ENCODE results near the gene FAM171A2. TPM values are rescaled to one million over a fixed set of nuclear protein-coding genes. Genes with fewer than 3 reads are reported as not detected.

Gene FAM171A2
- total RNA-seq, 1 experiment from 2014 or later, result 7.6 TPM

DNA sequence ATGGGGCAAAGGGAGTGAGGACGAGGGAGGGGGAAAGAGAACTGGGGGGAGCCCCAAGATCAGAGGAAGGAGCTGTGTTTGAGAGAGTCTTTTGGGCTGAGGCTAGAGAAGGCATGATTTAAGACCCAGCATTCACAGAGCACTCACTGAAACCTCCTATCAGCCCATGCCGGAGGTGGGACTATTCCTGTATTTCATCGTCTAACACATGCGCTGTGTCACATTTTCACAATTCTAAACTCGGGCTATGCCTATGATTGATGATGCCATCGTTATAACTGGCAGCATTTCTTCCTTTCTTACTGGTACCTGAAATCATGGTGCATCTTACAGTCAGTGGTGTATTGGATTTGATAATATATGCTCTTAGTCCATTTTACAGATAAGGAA lies 3.5 kb downstream of the FAM171A2 start:
- intact Hi-C loops (cut with micrococcal nuclease; ENCODE audit: unreplicated experiment) (no loop called here), in situ Hi-C loops (cut with HindIII; ENCODE audit: low pct_unique_long_range_greater_than_20kb, low sequenced_read_pairs) (no loop called here)
- no peak for DNase-seq (ENCODE audit: low read depth, low spot score)
- Histone ChIP-seq H3K27ac (ENCODE audit: low read length) (no peak overlapping the region), H3K27me3 (ENCODE audit: control insufficient read depth, insufficient read depth, low read length) (no peaks in the 10 kb centered on the region), H3K9me3 (ENCODE audit: control insufficient read depth, insufficient read depth, low read depth, low read length) (no peaks in the 10 kb centered on the region), H3K4me3 (ENCODE audit: low read depth in 2 of 2, low read length in 2 of 2) (no peak overlapping the region), H3K4me1 (ENCODE audit: control insufficient read depth, insufficient read depth, low read length) (peaks cover 6% of the 10 kb centered on the region; the same call in 1 of the 2 replicates), H3K36me3 (ENCODE audit: control insufficient read depth, insufficient read depth, low read length) (no peaks in the 10 kb centered on the region)
- TF ChIP-seq TCF7L2 (IDR thresholded peaks at IDR 0.05; ENCODE audit: low read depth, low read length), result no peak
- TF ChIP-seq, protein P1, sequence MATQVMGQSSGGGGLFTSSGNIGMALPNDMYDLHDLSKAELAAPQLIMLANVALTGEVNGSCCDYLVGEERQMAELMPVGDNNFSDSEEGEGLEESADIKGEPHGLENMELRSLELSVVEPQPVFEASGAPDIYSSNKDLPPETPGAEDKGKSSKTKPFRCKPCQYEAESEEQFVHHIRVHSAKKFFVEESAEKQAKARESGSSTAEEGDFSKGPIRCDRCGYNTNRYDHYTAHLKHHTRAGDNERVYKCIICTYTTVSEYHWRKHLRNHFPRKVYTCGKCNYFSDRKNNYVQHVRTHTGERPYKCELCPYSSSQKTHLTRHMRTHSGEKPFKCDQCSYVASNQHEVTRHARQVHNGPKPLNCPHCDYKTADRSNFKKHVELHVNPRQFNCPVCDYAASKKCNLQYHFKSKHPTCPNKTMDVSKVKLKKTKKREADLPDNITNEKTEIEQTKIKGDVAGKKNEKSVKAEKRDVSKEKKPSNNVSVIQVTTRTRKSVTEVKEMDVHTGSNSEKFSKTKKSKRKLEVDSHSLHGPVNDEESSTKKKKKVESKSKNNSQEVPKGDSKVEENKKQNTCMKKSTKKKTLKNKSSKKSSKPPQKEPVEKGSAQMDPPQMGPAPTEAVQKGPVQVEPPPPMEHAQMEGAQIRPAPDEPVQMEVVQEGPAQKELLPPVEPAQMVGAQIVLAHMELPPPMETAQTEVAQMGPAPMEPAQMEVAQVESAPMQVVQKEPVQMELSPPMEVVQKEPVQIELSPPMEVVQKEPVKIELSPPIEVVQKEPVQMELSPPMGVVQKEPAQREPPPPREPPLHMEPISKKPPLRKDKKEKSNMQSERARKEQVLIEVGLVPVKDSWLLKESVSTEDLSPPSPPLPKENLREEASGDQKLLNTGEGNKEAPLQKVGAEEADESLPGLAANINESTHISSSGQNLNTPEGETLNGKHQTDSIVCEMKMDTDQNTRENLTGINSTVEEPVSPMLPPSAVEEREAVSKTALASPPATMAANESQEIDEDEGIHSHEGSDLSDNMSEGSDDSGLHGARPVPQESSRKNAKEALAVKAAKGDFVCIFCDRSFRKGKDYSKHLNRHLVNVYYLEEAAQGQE (IDR thresholded peaks at IDR 0.05; ENCODE audit: insufficient read depth in 1 of 2, low read depth in 2 of 2, low read length in 1 of 2), result no peak
- no peak for TF ChIP-seq SIN3A (IDR thresholded peaks at IDR 0.05; ENCODE audit: borderline replicate concordance, insufficient read depth, low read depth, low read length)
- TF ChIP-seq, protein P2, sequence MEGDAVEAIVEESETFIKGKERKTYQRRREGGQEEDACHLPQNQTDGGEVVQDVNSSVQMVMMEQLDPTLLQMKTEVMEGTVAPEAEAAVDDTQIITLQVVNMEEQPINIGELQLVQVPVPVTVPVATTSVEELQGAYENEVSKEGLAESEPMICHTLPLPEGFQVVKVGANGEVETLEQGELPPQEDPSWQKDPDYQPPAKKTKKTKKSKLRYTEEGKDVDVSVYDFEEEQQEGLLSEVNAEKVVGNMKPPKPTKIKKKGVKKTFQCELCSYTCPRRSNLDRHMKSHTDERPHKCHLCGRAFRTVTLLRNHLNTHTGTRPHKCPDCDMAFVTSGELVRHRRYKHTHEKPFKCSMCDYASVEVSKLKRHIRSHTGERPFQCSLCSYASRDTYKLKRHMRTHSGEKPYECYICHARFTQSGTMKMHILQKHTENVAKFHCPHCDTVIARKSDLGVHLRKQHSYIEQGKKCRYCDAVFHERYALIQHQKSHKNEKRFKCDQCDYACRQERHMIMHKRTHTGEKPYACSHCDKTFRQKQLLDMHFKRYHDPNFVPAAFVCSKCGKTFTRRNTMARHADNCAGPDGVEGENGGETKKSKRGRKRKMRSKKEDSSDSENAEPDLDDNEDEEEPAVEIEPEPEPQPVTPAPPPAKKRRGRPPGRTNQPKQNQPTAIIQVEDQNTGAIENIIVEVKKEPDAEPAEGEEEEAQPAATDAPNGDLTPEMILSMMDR (IDR thresholded peaks at IDR 0.05), result no peak
- TF ChIP-seq POLR2AphosphoS5 (IDR thresholded peaks at IDR 0.05; ENCODE audit: low read depth, low read length), result no peak
- no TSS peak for BruUV-seq (replicated peaks)
- ATAC-seq, result no peak
- POLR2A ChIA-PET, result no interaction called here
- CTCF ChIA-PET, result interaction anchor here (0.9 kb wide), 1 partner anchor 124 kb away, joined by 3 read pairs; no protein-coding TSS in a partner anchor

DNA sequence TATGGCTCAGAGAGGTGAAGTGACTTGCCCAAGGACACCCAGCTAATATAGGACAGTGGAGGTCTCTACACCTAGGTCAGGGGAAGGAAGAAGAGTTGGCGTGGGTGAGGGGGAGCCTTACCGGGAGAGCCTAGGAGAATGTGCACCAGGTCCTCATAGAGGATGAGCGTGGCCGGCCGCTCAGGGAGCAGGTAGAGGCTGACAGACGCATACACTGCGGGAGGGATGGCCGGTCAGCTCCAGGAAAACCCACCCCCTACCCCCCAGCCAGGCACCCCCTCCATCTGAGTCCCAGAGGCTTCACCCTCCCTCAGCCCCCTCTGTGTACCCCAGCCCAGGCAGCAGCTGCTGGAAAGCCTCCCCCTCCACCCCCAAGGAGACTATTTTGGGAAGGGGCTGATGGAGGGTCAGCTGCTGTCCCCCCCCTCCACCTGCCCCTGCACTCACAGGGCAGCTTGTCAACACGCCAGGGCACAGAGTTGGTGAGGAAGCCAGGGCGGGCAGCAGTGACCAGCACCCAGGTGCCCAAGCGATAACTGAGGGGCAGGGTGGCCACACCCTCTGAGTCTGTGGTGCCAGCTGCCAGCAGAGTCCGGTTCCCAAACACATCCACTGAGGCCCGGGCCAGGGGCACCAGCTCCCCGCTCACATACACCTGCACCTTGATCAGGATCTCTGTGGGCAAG lies 4.1 kb downstream of the FAM171A2 start:
- peaks cover 6% of the 10 kb centered on the region; the same call in 1 of the 2 replicates for H3K4me1 ChIP-seq (ENCODE audit: control insufficient read depth, insufficient read depth, low read length)
- H3K36me3 ChIP-seq (ENCODE audit: control insufficient read depth, insufficient read depth, low read length), result no peaks in the 10 kb centered on the region
- no peaks in the 10 kb centered on the region for H3K27me3 ChIP-seq (ENCODE audit: control insufficient read depth, insufficient read depth, low read length)
- H3K4me3 ChIP-seq (ENCODE audit: low read depth in 2 of 2, low read length in 2 of 2), result no peak overlapping the region
- no peaks in the 10 kb centered on the region for H3K9me3 ChIP-seq (ENCODE audit: control insufficient read depth, insufficient read depth, low read depth, low read length)
- POLR2A ChIA-PET, result no interaction called here
- TF ChIP-seq SIN3A (IDR thresholded peaks at IDR 0.05; ENCODE audit: borderline replicate concordance, insufficient read depth, low read depth, low read length) (no peak), TCF7L2 (IDR thresholded peaks at IDR 0.05; ENCODE audit: low read depth, low read length) (no peak), POLR2AphosphoS5 (IDR thresholded peaks at IDR 0.05; ENCODE audit: low read depth, low read length) (no peak)
- TF ChIP-seq, protein P1 (IDR thresholded peaks at IDR 0.05; ENCODE audit: insufficient read depth in 1 of 2, low read depth in 2 of 2, low read length in 1 of 2), result no peak
- TF ChIP-seq, protein P2 (IDR thresholded peaks at IDR 0.05), result no peak
- no peak for ATAC-seq
- CTCF ChIA-PET, result interaction anchor here (0.6 to 0.9 kb wide), 2 partner anchors 125 to 214 kb away, joined by 3 read pairs; no protein-coding TSS in a partner anchor
- BruUV-seq (replicated peaks), result no TSS peak
- no peak for DNase-seq (ENCODE audit: low read depth, low spot score)
- in situ Hi-C loops (cut with HindIII; ENCODE audit: low pct_unique_long_range_greater_than_20kb, low sequenced_read_pairs) (no loop called here), intact Hi-C loops (cut with micrococcal nuclease; ENCODE audit: unreplicated experiment) (no loop called here)
- no peak overlapping the region for H3K27ac ChIP-seq (ENCODE audit: low read length)
